GM12872 (cell line): ENCODE measurements around the gene GCAT.

Experiments
- CTCF ChIP-seq: IDR thresholded peaks from 3 replicates; pipeline ENCODE4 v1.5.1; 2011; ENCODE audit warnings: low read depth, mild to moderate bottlenecking, low read length, moderate library complexity; ENCODE audit not compliant: insufficient read depth

GCAT gene

GRCh38 chr22:37824674-37825641 lies 17.2 kb downstream of the GCAT start:
- TF ChIP-seq CTCF, result no peak

DNA sequence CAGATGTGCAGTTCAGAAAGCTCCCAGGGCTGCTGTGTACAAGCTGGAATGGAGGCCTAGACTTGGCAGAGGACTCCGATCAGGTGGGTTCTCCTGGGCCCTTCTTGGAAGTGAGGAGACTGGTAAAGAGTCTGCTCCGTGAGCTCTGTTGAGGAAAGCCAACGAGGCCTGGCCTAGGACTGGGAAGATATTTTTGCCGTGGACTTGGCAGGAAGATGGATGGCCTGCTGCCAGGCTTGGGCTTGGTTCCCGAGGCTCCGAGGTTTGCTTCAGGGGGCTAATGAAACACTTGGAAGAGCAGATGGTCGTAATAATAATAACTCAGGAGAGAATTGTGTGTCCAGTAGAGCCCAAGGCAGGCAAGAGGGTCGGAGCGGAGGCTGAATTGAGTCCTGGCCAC lies 19.3 kb downstream of the GCAT start:
- TF ChIP-seq CTCF, result no peak

GRCh38 chr22:37830093-37830842 lies 22.5 kb downstream of the GCAT start:
- TF ChIP-seq CTCF, result no peak

DNA sequence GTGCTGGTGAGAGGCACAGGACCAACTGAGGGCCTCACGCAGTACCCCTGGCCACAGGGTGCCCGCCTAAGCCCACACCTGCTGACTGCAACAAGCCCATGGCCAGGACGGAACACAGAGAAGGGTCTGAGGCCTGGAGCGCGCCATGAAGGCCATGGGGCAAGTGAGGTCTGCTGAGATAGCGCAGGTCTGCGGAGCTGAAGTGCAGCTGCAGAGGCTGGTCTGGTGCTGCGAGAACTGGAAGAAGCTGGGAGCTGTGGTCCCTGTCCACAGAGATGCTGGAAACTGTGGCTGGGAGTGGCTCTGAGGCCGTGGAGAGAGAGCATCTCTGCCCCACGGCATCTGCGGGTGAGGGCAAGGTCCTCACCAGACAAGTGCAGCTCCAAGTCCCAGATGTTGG lies 23.7 kb downstream of the GCAT start:
- no peak for TF ChIP-seq CTCF

DNA sequence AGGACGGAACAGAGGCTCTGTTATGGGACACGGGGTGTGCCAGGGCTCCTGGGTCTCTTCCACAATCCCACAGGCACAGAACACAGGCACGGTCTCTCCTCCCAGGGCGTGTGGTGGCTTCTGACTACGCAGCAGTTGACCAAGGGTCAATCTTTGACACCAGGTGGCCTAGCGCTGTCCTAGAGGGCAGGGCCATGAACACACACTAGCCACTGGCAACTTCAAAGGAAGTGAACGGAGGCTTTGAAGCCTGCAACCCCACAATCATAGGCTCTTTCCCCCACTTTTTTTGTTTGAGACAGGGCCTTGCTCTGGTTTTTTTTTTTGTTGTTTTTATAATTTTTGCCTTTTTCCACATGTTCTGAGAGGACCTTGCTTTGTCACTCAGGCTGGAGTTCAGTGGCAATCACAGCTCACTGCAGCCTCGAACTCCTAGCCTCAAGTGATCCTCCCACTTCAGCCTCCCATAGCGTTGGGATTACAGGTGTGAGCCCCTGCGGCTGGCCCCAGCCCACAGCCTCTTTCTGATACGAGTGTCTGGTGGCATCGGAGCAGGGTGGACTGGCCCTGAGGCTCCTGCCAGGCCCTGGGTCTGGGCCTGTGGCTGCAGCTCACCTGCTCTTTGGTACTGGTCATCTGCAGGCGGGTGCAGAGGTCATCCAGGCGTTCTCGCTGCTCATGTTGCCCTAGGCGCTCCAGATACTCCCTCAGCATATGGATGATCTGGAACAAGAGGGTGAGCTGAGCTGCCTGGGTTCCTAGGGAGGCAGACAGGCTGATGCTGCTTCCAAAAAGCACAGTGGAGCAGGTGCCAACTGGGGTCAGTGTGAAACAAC lies 24.5 kb downstream of the GCAT start:
- no peak for TF ChIP-seq CTCF

GRCh38 chr22:37842015-37842793 lies 34.5 kb downstream of the GCAT start:
- TF ChIP-seq CTCF, result no peak
